HG03097 (cell line): ENCODE data around the gene OR13C2.
"Not testable (repeated sequence)": the region's sequence is repeated elsewhere in the genome, so short reads cannot be mapped to it uniquely, and the experiment has no call there.

Experiments used
- ATAC-seq: cut with Tn5 transposase; IDR thresholded peaks from one replicate; pipeline ENCODE4 v1.9.1; 2021; ENCODE audit not compliant: unreplicated experiment, low FRiP score

OR13C2 gene

GRCh38 chr9:104605527-104605926 lies at the start of gene OR13C2:
OR13C2 (minus strand) TSS chr9:104605627; CDS start chr9:104605627, 0 bp downstream.
- ATAC-seq = not testable (repeated sequence)

GRCh38 chr9:104635456-104635855 lies 30.0 kb upstream of the OR13C2 start:
- no peak for ATAC-seq

GRCh38 chr9:104633976-104634520 lies 28.6 kb upstream of the OR13C2 start:
- no peak for ATAC-seq

- ATAC-seq = not testable (repeated sequence)
Measured at GRCh38 chr9:104625964-104626363, 20.5 kb upstream of the OR13C2 start.

- ATAC-seq = no peak
Measured at GRCh38 chr9:104618104-104618503, 12.7 kb upstream of the OR13C2 start, which contains the start of gene OR13C9. OR13C9 (minus strand) TSS chr9:104618204; CDS start chr9:104618204, 0 bp downstream.

- ATAC-seq = no peak
Measured at GRCh38 chr9:104617418-104617817, 12.0 kb upstream of the OR13C2 start.

GRCh38 chr9:104611213-104611612 lies 5.8 kb upstream of the OR13C2 start:
- no peak for ATAC-seq

GRCh38 chr9:104608336-104608735 lies 2.9 kb upstream of the OR13C2 start:
- ATAC-seq = no peak

- ATAC-seq = no peak
Measured at GRCh38 chr9:104606152-104606551, 725 bp upstream of the OR13C2 start.

GRCh38 chr9:104604801-104605200 lies 626 bp downstream of the OR13C2 start:
- ATAC-seq = no peak

- ATAC-seq = not testable (repeated sequence)
Measured at GRCh38 chr9:104599313-104599712, 6.1 kb downstream of the OR13C2 start, which contains the start of gene OR13C5. OR13C5 (minus strand) TSS chr9:104599413; CDS start chr9:104599413, 0 bp downstream.

GRCh38 chr9:104598749-104599148 lies 6.7 kb downstream of the OR13C2 start:
- ATAC-seq = not testable (repeated sequence)

- no peak for ATAC-seq
Measured at GRCh38 chr9:104589626-104590025, 15.8 kb downstream of the OR13C2 start.

GRCh38 chr9:104586496-104587180 lies 18.8 kb downstream of the OR13C2 start:
- ATAC-seq = no peak

- no peak for ATAC-seq
Measured at GRCh38 chr9:104580562-104580961, 24.9 kb downstream of the OR13C2 start.

- ATAC-seq = no peak
Measured at GRCh38 chr9:104577263-104577662, 28.2 kb downstream of the OR13C2 start.

GRCh38 chr9:104575456-104575855 lies 30.0 kb downstream of the OR13C2 start:
- no peak for ATAC-seq

GRCh38 chr9:104572612-104573011 lies 32.8 kb downstream of the OR13C2 start:
- no peak for ATAC-seq

- ATAC-seq = no peak
Measured at GRCh38 chr9:104568868-104569267, 36.6 kb downstream of the OR13C2 start, which contains the start of gene OR13C8. OR13C8 (plus strand) TSS chr9:104569168; CDS start chr9:104569168, 0 bp downstream.

- ATAC-seq = no peak
Measured at GRCh38 chr9:104564358-104564757, 41.1 kb downstream of the OR13C2 start.

GRCh38 chr9:104556830-104557634 lies 48.4 kb downstream of the OR13C2 start:
- no peak for ATAC-seq
